Stimulated activated CD4-positive, alpha-beta T cell treated with anti-CD3 and anti-CD28 coated beads, Interleukin-1b, Interleukin-23, amount 100 ng/mL, for 48 hours (primary cell): ENCODE measurements around the gene WARS2.

Experiments
- DNase-seq: peaks from one replicate; pipeline ENCODE4 v3.0.0-alpha.2; 2020

The WARS2 gene

DNA sequence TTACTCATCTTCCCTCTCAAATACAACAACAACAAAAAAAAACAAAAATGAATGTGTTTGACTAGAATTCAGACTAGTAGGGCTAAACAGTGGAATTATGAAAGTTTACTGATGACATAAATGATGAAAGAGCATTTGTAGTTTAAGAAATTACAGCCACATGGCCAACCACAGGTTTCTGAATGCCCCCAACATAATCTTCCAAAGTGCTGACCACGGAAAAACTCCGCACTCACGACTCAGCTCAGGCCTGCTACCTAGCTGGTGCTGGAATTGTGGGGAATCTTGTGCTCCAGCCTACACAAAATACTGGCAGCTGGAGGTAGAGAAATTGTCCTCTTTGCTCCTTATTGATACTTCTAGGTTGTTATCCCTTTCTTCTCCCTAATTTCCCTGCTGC lies 128.7 kb downstream of the WARS2 start:
- no peak for DNase-seq

- no peak for DNase-seq
These were observed 129.3 kb downstream of the WARS2 start for GRCh38 chr1:119011116-119011515.

GRCh38 chr1:119010201-119010600 lies 130.3 kb downstream of the WARS2 start:
- DNase-seq = no peak

DNA sequence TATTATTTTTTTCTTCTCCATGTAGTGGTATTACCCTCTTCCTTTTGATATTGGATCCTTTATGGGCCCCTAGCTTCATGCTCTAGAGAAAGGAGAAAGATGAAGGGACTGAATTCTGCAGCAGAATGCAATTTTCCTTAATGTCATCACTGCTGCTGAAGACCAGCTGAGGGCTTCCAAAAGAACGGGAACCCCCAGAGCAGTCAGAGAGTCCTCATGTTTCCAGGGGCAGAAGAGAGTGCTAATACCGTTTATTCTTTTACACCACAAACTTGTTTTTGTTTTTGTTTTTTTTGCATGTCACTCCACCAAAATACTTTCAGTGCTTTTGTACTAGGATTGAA lies 131.2 kb downstream of the WARS2 start:
- DNase-seq = no peak

GRCh38 chr1:119008483-119009311 lies 131.8 kb downstream of the WARS2 start:
- DNase-seq = no peak

DNA sequence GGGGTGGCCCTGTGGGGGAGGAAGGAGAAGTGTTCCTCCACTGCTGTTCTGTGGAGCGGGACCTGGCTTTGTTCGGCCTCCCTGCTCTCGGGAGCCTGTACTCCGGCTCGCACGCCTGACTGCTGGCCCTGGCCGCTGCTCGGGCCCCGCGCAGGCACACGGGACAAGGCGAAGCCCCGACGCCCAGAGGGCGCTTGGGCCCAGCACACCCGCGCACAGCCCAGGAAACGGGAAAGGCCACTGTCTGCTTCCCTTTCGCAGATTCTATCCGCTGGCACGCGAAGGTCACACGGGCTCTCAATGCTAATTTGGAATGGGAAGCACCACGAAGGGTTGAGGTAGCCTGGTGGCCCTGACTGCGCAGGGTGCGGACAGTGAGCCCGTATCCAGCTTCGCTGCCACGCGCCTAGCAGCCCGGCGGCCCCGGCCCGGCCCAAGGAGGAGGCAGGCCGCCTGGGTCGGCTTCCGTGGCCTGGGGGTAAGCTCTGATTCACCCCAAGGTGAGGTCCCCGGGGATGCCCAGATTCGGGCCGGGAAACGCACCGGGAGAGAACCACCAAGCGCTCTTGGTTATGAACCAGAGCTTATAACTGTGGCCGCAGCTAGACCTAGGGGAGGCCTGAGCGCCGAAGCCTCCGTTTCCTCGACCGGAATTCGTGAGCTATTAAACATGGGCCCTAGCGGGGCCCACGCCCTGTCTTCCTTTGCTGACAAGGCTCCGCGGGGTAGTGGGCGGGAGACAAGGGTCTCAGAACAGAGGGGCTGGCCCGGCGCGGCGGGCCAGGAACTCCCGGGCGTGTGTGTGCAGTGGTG lies 132.6 kb downstream of the WARS2 start:
- DNase-seq = no peak

- DNase-seq = no peak
These were observed 133.1 kb downstream of the WARS2 start for GRCh38 chr1:119007339-119007669.

DNA sequence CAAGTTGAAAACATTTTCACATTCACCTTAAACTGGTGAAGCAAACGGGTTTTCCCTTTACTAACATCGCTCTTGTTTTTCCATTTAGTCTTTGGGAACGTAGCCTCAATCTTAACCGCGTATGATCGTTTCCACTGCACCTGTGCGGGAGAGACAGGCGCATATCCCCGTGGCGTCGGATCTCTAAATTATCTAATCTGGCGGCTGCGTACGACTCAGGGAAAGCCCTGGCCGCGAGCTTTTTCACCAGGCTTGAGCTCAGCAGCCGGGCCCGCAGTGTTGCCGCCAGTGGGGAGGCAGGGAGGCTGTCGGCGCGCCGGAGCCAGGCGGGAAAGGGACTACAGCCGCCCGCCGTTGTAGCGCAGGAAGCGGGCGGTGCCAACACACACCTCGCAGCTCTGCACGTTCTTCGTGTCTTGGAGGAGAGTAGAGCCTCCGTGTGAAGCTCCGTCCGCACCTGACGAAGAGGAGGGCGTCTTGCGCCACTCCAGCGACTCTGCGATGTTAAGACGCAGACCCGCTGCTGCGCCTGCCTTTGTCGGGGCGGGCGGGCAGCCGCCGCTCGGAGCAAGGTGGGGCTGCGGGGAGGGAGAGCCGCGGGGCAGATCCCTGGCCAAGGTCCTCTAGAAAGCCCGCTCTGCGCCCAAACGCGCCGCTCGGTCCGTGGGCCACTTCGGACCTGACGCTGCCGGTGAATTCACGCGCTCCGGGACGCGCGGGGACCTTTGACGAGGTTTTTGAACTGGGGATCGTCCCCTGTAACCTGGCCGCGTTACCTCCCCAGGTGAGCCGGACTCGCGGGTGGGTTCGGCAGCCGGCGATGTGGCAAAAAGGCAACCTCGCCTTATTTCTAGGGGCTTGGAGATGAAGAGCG lies 133.8 kb downstream of the WARS2 start:
- DNase-seq = no peak

DNA sequence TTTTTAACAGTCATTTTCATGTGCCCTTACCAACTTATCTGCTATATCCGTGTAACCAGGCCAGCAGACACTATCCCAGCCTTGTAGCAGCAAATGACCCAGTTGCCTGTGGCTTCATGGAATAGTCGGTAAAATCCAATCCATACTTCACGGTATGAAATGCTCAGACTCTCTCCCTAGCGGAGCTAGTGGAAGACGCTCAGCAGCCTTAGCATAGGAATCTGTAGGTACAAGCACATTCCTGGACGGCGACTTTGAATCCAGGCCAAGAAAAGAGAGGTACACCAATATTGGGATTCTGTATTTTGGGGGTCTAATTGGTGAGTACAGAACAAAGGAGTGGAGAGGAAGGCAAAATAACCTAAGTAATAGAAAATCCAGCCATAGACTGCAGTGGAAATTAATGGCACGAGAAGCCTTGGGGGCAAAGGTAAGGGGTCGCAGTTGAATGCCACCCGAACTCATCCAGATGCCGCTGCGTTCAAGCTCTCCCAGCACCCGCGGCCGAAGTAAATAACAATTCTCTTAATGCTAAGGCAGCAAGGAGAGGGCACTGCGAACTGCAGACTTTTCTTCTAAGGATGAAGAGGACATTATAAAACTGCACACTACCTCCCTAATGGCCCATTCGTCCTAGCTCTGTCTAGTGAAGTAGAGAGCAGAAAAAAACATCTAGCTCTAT lies 134.6 kb downstream of the WARS2 start:
- DNase-seq = no peak

DNA sequence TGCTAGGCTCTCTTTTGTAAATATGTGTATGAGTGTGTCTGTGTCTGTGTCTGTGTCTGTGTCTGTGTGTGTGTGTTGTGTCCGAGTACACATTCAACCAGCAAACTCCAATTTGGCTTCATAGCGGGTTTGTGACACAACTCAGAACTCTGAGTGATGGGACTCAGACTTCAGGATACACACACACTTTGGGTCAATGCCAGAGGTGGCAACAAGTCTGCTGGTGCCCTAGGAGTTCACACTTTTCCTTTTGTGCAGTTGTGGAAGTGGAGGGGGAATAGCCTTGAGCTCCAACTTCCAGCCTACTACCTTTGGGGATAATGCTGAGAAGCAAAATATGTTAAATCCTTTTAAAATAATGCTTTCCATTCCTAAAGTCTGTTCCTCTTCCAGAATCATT lies 135.7 kb downstream of the WARS2 start:
- no peak for DNase-seq

DNA sequence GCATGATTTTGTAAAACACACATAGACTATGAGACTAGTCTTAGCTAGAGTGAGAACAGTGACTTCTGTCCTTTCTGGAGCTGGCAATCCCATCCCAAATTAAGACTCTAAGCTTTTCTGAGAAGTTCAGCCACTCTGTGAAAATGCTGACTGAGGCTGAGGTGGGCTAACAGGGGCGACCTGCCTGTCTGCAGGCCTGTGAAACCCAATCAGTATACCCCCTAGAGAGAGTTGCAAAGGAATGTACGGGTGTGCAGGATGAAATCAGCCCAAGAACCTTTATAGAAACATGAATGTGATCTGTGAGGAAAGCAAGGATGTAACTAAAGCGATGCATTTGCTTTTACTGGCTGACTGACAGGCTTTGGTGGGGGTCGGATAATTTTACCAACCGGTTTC lies 136.3 kb downstream of the WARS2 start:
- DNase-seq = no peak

DNA sequence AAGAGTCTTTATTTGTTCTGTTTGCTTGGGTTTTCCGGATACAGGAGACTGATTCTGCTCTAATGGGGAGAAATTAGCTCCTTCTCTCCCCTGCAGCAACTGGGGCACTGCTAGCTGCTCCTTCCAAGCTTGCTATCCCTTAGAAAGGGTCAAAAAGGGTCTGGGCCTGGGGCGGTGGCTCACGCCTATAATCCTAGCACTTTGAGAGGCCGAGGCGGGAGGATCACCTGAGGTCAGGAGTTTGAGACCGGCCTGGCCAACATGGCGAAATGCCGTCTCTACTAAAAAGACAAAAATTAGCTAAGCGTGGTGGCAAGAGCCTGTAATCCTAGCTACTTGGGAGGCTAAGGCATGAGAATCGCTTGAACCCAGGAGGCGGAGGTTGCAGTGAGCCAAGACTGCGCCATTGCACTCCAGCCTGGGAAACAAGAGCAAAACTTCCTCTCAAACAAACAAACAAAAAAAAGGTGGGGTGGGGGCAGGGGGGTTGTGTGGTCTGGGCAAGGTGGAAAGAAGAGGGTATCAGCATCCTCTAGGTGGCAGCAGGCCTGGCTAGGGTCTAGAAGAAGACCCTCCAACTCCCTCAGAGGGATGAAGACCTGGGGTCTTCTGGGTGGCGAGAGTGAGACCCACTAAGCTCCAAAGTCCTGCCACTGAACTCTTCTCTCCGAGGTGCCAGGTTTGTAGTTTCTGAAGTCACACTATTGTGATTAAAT lies 136.9 kb downstream of the WARS2 start:
- no peak for DNase-seq

DNA sequence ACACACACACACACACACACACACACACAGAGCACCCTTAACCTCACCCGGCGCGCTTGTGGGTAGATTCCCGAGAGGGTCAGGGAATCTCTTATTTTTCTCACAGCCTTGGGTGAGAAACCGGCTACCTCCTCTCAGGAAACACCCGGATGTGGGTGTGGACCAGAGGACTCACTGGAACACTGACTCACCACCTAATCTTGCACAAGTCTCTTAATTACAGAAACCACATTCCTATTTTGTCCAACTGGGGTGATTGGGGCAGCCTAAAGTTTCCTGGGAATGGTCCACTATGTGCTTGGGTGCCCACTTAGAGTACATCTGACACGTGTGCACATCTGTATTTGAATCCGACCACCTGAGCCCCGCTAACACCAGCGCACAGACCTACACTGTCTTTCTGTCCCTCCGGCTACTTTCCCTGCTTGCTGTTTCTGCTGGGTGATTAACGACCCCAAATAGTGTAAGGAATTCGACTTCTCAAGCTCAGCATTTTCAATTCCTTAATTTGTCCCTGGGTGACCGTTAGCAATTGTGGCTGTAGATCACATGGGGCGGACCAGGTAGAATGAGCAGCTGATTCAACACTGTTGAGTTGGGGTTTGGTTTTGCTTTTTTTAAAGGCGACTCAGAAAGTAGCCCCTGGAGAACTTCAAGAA lies 138.3 kb downstream of the WARS2 start:
- DNase-seq = no peak

DNA sequence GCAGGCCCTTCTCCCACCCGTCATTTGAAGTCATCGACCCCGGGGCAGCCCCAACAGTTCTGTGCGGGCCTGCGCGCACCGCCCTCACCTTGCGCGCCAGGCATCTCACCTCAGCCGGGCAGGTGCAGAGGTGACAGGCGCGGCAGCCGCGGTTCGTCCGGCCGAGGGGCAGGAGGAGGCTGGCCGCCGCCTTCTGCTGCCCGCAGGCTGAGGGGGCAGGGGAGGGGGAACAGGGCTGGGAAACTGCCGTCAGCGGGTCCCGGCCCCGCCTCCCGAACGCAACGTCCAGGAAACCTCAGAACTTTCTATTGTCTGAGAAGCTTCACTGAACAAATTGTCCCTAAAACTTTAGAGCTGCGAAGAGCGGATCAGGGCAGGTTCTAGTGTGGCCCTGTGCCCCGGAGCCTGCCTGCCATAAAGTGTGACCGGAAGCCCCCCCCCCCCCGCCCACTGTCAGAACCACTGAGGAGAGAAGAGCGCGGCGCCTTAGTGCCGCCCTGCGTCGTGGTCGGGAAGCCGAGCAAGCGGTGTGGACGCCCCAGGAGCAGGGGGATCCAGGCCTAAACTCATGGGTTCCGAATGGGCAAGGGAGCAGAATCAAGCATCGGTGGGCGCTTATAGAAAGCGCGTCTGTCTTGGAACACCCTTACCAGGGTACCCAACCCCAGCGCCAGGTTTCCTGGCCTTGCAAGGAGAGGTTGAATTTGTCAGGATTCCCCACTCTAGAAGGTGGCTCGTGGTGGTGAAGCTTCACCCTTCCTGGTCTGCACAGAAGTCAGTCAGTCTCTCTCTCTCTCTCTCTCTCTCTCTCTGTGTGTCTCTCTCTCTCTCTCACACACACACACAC lies 139.0 kb downstream of the WARS2 start:
- no peak for DNase-seq

DNA sequence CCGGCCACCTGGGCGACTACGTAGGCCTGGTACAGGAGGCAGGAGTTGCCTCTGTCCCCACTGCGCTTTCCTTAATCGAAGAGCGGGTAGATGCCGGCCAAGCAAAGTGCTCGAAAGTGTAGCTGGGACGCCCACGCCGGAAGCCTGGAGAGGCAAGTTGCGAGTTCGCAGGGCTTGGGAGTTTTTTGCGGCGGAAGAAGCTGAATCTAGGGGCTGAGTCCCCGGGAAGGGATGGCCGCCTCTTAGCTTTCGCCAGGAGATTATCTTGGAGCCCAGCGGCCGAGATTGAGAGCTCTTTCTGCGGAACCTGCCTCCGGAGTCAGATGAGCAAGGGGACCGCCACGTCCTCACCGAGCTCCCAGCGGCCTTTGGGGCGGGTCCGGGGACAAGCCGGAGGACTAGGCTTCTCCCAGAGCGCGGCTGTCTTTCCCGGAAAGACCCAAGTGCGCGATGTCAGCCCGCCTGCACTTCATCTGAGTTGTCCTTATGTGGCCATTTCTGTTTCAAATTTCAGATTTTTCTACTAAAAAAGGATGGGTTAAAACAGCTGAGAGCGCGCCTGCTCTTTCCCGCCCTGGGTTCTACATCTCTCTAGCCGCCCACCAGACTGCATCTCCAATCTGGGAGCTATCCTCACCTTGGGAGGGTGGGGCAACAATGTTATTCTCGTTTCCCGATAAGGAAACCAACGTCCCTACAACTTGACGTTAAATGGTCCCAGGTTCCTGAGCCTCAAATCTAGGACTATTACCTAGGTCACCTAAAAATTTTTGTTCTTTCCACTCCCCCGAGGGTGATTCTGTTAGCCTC lies 139.9 kb downstream of the WARS2 start:
- no peak for DNase-seq

DNA sequence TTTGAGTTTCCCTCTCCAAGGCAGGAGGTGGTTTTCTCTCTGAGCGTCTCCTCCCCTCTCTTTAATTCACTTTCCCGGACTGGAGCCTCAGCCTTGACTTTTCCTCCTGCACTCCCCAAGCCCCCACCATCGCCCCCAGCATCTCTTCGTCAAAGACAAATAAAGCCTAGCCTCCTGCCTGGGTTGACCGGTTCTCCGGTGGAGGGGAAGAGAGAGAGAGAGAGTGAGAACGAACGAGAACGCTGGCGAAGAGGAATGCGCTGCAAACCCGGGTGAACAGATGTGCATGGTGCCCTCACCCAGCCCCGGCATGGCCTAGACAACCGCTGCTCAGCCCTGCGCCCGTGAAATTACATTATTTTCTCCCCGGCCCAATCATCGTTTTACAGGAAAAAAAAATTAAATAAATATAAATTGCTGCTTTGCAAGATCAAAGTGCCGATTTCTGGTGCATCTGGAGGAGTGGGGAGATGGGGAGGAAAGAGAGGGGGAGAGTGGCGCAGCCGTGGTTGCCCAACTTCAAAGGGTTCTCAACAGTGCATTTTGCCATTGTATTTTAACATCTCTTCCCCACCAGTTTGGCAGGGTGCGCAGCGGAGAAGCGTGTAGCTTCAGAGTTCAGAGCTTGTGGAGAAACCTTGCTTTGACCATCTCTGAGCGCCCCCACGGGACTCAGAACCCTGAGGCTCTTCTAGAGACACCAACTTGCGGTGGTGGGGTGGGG lies 140.9 kb downstream of the WARS2 start:
- no peak for DNase-seq

DNA sequence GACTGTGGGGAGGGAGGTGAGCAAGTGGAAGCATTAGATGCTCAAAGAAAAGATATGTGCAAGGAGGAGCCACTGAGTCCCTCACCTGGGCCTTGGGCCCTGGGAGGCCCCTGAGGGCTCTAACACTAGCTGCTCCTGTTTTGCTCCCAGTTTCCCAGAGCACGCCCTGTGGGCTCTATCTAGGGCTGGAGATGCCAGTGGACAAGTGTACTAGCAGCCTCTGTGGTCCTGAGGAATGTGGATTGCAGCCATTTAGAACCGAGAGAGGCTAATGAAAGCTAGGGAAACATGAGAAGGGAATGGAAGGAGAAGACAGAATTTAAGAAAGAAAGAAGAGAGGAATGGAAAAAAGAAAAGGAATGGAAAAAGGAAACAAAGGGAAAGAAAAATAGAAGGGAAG lies 142.3 kb downstream of the WARS2 start:
- no peak for DNase-seq

DNA sequence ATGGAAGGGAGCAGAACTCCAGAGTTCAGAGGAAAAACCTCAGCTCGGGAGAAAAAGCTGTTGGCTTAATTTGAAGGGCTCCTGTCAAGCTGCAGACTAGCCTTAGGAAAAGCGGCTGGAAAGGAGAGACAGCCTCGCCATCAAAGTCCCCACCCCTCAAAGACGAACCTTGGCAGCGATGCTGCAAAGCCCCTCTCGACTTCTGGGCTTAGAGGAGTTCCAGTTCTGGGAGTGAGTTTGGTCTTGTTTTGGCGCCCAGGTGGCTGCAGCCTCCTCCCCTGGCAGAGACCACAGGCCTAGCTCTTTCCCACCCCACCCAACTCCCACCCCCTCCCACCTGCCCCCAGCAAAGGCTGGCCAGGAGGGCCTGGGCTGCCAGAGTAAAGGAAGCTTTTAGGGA lies 143.2 kb downstream of the WARS2 start:
- no peak for DNase-seq
